Smooth muscle cell (in vitro differentiated cells): ENCODE measurements around the gene GSK3B. TPM values are rescaled to one million over a fixed set of nuclear protein-coding genes. Genes with fewer than 3 reads are reported as not detected.

Source experiments
- DNase-seq: peaks from one replicate; lab custom pipeline; 2025; ENCODE audit not compliant: unreplicated experiment; lab: John Stamatoyannopoulos, UW
- H2AFZ ChIP-seq: fragments of 200-600 bp; sonication (generic); 2 replicates; pipeline ENCODE4 v1.6.0; 2016; ENCODE audit warnings: antibody characterized with exemption, low read depth, mild to moderate bottlenecking
- H3F3A ChIP-seq: fragments of 200-600 bp; sonication (generic); 2 replicates; pipeline ENCODE4 v1.6.0; 2017; ENCODE audit warnings: antibody characterized with exemption, low read depth
- H3K27ac ChIP-seq: fragments of 200-600 bp; sonication (generic); 2 replicates; pipeline ENCODE4 v1.5.1; 2016; ENCODE audit warnings: low read depth, mild to moderate bottlenecking
- H3K27me3 ChIP-seq: fragments of 200-600 bp; sonication (generic); 2 replicates; pipeline ENCODE4 v1.6.1; 2016; ENCODE audit warnings: low read depth, mild to moderate bottlenecking
- H3K36me3 ChIP-seq: fragments of 200-600 bp; sonication (generic); 2 replicates; pipeline ENCODE4 v1.5.1; 2016; ENCODE audit warnings: low read depth
- H3K4me1 ChIP-seq: fragments of 200-600 bp; sonication (generic); 2 replicates; pipeline ENCODE4 v1.5.1; 2016; ENCODE audit warnings: low read depth
- H3K4me2 ChIP-seq: fragments of 200-600 bp; sonication (generic); 2 replicates; pipeline ENCODE4 v1.6.0; 2016; ENCODE audit warnings: mild to moderate bottlenecking
- H3K4me3 ChIP-seq: fragments of 200-600 bp; sonication (generic); 2 replicates; pipeline ENCODE4 v1.5.1; 2016; ENCODE audit warnings: mild to moderate bottlenecking
- H3K79me2 ChIP-seq: fragments of 200-600 bp; sonication (generic); 2 replicates; pipeline ENCODE4 v1.6.0; 2016; ENCODE audit warnings: low read depth, mild to moderate bottlenecking
- H3K9ac ChIP-seq: fragments of 200-600 bp; sonication (generic); 2 replicates; pipeline ENCODE4 v1.6.0; 2016; ENCODE audit warnings: low read depth
- H3K9me3 ChIP-seq: fragments of 200-600 bp; sonication (generic); replicated peaks from 2 replicates; pipeline ENCODE4 v1.5.1; 2016; ENCODE audit warnings: low read depth
- H4K20me1 ChIP-seq: fragments of 200-600 bp; sonication (generic); 2 replicates; pipeline ENCODE4 v1.6.0; 2016; ENCODE audit warnings: low read depth
- WGBS: methylation state at CpG from one replicate; pipeline ENCODE4 v1.1.7; 2016; ENCODE audit warnings: low lambda C conversion rate; 5-methylcytosine and 5-hydroxymethylcytosine counted together
- polyA plus RNA-seq: library from polyadenylated mRNA; unstranded; fragments of >200 nt; fragmentation: Nextera tagmentation; extraction: Ambion mirVana; gene quantifications from 2 replicates; pipeline ENCODE4 v1.2.1, GENCODE V29; 2016
- total RNA-seq: library from RNA; depleted of rRNA; stranded (reverse); fragments of >200 nt; gene quantifications from 2 replicates; pipeline ENCODE4 v1.2.3, GENCODE V29; 2014
- TF ChIP-seq, protein P1 (sequence below): fragments of 200-600 bp; sonication (generic); IDR thresholded peaks from 2 replicates; pipeline ENCODE4 v1.5.1; 2017; ENCODE audit warnings: borderline replicate concordance, mild to moderate bottlenecking, antibody characterized with exemption; ENCODE audit not compliant: insufficient read depth, poor library complexity, severe bottlenecking

The GSK3B gene
- total and polyA plus RNA-seq, 2 experiments from 2014 or later: 27.3 to 61.8 TPM

DNA sequence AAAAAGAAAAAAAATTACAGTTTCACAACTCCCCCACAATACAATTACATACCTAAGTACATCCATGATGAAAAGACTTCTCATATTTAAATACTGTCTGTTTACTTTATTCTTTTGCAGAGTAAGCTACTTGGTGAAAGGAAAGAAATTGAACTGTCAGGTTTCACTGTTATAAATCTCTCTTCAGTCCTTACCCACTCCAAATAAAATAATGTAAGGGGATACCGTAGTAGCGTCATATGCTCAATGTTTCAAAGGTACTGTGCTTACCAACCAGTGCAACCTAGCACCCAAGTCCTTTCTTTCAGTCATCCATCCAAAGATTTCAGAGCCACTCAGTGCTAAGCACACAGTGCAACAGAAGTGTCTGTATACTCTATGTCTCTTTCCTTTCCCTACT lies 13.4 kb downstream of the GSK3B start:
- Histone ChIP-seq H3K27ac (no peak overlapping the region), H3K4me1 (no peaks in the 10 kb centered on the region), H3K79me2 (peaks cover 98% of the 10 kb centered on the region), H3K9me3 (no peaks in the 10 kb centered on the region), H3K36me3 (no peaks in the 10 kb centered on the region), H3K4me3 (no peak overlapping the region), H3K27me3 (no peaks in the 10 kb centered on the region), H2AFZ (no peak overlapping the region), H4K20me1 (peaks cover 99% of the 10 kb centered on the region), H3F3A (no peaks in the 10 kb centered on the region), H3K9ac (no peak overlapping the region), H3K4me2 (no peak overlapping the region)
- no peak for DNase-seq
- TF ChIP-seq, protein P1, sequence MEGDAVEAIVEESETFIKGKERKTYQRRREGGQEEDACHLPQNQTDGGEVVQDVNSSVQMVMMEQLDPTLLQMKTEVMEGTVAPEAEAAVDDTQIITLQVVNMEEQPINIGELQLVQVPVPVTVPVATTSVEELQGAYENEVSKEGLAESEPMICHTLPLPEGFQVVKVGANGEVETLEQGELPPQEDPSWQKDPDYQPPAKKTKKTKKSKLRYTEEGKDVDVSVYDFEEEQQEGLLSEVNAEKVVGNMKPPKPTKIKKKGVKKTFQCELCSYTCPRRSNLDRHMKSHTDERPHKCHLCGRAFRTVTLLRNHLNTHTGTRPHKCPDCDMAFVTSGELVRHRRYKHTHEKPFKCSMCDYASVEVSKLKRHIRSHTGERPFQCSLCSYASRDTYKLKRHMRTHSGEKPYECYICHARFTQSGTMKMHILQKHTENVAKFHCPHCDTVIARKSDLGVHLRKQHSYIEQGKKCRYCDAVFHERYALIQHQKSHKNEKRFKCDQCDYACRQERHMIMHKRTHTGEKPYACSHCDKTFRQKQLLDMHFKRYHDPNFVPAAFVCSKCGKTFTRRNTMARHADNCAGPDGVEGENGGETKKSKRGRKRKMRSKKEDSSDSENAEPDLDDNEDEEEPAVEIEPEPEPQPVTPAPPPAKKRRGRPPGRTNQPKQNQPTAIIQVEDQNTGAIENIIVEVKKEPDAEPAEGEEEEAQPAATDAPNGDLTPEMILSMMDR: no peak
- 95% methylated on average over 2 of the region's 2 CpGs for WGBS

- H2AFZ ChIP-seq: no peak overlapping the region
- peaks cover 98% of the 10 kb centered on the region for H3K79me2 ChIP-seq
- no peaks in the 10 kb centered on the region for H3K27me3 ChIP-seq
- 97% methylated on average over 2 of the region's 2 CpGs for WGBS
- H3K4me3 ChIP-seq: no peak overlapping the region
- H3K36me3 ChIP-seq: no peaks in the 10 kb centered on the region
- no peak overlapping the region for H3K4me2 ChIP-seq
- H3F3A ChIP-seq: no peaks in the 10 kb centered on the region
- no peak overlapping the region for H3K9ac ChIP-seq
- no peak for DNase-seq
- H3K9me3 ChIP-seq: no peaks in the 10 kb centered on the region
- no peak overlapping the region for H3K27ac ChIP-seq
- TF ChIP-seq, protein P1: no peak
- peaks cover 99% of the 10 kb centered on the region for H4K20me1 ChIP-seq
- H3K4me1 ChIP-seq: no peaks in the 10 kb centered on the region
Observed at GRCh38 chr3:120077731-120078130, 16.5 kb downstream of the GSK3B start.

- H3K36me3 ChIP-seq: no peaks in the 10 kb centered on the region
- no peak overlapping the region for H2AFZ ChIP-seq
- no peak overlapping the region for H3K4me3 ChIP-seq
- no peaks in the 10 kb centered on the region for H3K27me3 ChIP-seq
- DNase-seq: no peak
- H3K4me1 ChIP-seq: no peaks in the 10 kb centered on the region
- H3K27ac ChIP-seq: no peak overlapping the region
- no peak overlapping the region for H3K9ac ChIP-seq
- H3K4me2 ChIP-seq: no peak overlapping the region
- peaks cover 99% of the 10 kb centered on the region for H4K20me1 ChIP-seq
- H3F3A ChIP-seq: no peaks in the 10 kb centered on the region
- TF ChIP-seq, protein P1: no peak
- 100% methylated on average over 3 of the region's 3 CpGs for WGBS
- H3K9me3 ChIP-seq: no peaks in the 10 kb centered on the region
- peaks cover 98% of the 10 kb centered on the region for H3K79me2 ChIP-seq
Observed at GRCh38 chr3:120072867-120073525, 21.3 kb downstream of the GSK3B start.

- H2AFZ ChIP-seq: no peak overlapping the region
- 88% methylated on average over 6 of the region's 6 CpGs for WGBS
- peaks cover 100% of the 10 kb centered on the region for H3K79me2 ChIP-seq
- no peak overlapping the region for H3K4me2 ChIP-seq
- peaks cover 100% of the 10 kb centered on the region for H4K20me1 ChIP-seq
- no peaks in the 10 kb centered on the region for H3K27me3 ChIP-seq
- H3K4me1 ChIP-seq: no peaks in the 10 kb centered on the region
- H3K4me3 ChIP-seq: no peak overlapping the region
- H3F3A ChIP-seq: no peaks in the 10 kb centered on the region
- DNase-seq: no peak
- no peak overlapping the region for H3K9ac ChIP-seq
- TF ChIP-seq, protein P1: no peak
- no peaks in the 10 kb centered on the region for H3K9me3 ChIP-seq
- H3K27ac ChIP-seq: no peak overlapping the region
- H3K36me3 ChIP-seq: no peaks in the 10 kb centered on the region
Observed at GRCh38 chr3:120071259-120071658, 23.0 kb downstream of the GSK3B start.
